H7 (cell line): ENCODE data around the gene MANF. TPM values are rescaled to one million over a fixed set of nuclear protein-coding genes. Genes with fewer than 3 reads are reported as not detected.
A peak's percentile ranks its signal among the peaks of the same experiment; 100 is the strongest.

Experiments
- DNase-seq: peaks from one replicate; pipeline ENCODE4 v3.0.0; 2012
- H3K27me3 ChIP-seq: 2 replicates; pipeline ENCODE4 v1.6.0; 2011; ENCODE audit warnings: mild to moderate bottlenecking, low read length; ENCODE audit not compliant: control insufficient read depth, insufficient read depth
- H3K36me3 ChIP-seq: replicated peaks from 2 replicates; pipeline ENCODE4 v1.5.1; 2011; ENCODE audit warnings: low read length; ENCODE audit not compliant: control insufficient read depth, insufficient read depth
- H3K4me3 ChIP-seq: 2 replicates; pipeline ENCODE4 v1.5.1; 2011; ENCODE audit warnings: low read depth, mild to moderate bottlenecking, control low read depth, low read length, moderate library complexity; ENCODE audit not compliant: insufficient read depth
- total RNA-seq: library from RNA; depleted of rRNA; stranded (reverse); fragments of >200 nt; shearing (Covaris generic); gene quantifications from 2 replicates; pipeline ENCODE4 v1.2.3, GENCODE V29; 2014; rRNA removed

MANF gene
- total RNA-seq, 1 experiment from 2014 or later: 84.0 TPM

DNA sequence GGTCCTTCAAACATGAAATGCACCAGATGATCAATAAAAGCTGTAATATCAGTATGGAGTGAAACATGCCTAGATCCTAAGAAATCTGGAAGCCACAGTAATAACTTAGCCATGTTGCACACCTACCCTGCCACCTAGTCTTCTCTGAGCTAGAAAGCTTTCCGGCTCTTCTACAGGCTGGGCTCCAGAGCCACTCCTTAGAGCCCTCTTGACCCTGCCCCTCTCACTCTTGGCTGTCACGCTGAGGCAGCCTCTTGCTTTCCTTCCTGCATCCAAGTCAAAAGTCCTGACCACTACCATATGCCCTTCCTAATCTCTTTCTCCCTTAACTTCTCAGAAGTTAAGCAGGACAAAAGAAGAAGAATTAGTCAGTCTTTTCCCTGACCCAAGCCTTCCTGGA, 23.7 kb downstream of the MANF start:
- no peak for DNase-seq
- no peak overlapping the region for H3K4me3 ChIP-seq

DNA sequence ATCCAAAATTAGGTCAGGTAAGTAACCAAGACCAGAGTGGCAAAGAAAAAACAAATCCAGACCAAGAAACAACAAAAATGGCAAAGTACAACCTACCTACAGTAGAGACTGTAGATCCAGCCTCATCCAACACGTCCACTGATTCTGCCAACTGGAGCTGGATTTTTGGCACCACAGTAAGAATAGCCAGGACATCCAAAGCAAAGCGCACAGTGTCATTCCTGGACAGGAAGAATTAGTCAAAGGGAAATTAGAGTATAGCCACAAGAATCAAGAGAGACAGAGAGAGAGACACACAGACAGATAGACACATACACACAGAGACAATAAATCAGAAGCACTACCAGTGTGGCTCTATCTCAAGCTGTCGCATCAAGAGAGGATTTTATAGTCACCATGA, 37.1 kb downstream of the MANF start:
- no peak for DNase-seq
- Histone ChIP-seq H3K36me3 (peaks cover 12% of the 10 kb centered on the region), H3K27me3 (no peaks in the 10 kb centered on the region), H3K4me3 (no peak overlapping the region)

More for the DNA sequence above, 23.7 kb downstream of the MANF start:
- no peaks in the 10 kb centered on the region for H3K27me3 ChIP-seq
- H3K36me3 ChIP-seq: peaks cover 10% of the 10 kb centered on the region

DNA sequence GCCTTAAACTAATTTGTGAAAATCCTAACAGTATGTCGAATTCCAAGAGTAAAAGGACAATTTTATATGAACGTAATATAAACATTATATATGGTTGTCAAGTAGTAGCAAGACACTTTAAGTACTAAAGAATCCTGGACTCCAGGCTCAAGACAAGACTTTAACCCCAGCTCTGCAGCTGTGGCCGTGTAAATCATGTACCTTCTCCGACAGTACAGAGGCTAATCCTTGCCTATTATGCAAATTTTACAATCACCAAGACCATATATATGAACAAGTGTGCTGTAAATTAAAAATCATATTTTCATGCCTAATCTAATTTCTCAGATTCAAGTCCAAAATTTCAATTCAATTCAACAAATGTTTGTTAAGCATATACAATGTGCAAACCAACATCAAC, 41.8 kb downstream of the MANF start:
- peaks cover 8% of the 10 kb centered on the region for H3K36me3 ChIP-seq
- no peak for DNase-seq
- H3K4me3 ChIP-seq: no peak overlapping the region
- no peaks in the 10 kb centered on the region for H3K27me3 ChIP-seq

DNA sequence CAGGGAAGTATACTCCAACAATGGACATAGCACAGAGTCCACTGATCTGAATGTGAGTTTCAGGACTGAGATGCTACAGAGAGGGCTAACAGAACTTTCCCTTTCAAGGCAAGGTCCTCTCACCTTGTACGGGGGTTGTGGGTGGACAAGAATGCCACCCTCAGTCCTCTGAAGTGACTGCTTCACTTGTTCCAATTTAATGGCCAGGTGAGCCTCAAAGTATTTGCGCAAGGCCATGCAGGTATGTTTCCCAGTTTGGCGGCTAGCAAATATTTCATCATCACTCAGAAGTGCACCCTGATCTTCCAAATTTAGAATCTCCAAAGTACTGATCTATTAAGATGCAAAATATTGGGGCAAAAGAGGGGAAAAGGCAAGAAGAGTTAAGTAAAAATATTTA, 44.0 kb downstream of the MANF start:
- Histone ChIP-seq H3K36me3 (peaks cover 10% of the 10 kb centered on the region), H3K27me3 (no peaks in the 10 kb centered on the region), H3K4me3 (no peak overlapping the region)
- no peak for DNase-seq

DNA sequence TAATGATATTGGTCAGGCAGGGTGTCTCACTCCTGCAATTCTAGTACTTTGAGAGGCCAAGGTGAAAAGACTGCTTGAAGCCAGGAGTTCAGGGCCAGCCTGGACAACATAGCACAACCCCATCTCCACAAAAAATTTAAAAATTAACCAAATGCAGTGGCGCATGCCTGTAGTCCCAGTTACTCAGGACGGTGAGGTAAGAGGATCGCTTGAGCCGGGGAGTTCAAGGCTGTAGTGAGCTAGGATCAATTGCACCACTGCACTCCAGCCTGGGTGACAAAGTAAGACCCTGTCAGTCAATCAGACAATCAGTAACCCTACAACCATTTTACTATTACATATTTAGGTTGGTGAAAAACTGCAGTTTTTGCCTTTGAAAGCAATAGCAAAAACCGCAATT, 49.0 kb downstream of the MANF start:
- no peak for DNase-seq
- Histone ChIP-seq H3K27me3 (no peaks in the 10 kb centered on the region), H3K36me3 (peaks cover 7% of the 10 kb centered on the region), H3K4me3 (no peak overlapping the region)

DNA sequence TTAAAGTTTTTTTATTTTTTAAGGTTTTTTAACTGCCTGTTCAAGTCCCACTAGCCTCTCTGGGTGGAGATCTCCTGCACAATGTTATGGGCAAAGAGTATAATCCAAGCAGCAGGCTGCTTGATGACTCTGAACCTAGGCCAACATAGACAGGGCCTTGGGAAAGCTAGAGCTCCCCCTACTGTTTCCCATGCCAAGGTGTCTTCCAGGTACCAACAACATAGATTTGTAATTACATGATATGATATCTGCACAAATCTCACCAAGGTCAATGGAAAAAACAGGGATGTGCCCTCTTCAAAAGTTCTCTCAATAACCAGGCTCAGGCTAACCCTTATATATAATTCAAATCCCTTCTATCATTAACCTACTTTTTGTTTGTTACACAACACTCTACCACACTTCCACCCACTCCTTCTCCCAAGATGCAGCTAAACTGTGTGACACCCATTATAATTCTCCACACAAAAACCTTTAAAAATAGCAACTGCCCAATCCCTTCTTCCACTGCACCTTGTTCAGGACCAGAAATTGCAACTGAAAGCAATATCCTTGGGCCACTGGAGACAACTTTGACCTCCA, 49.7 kb downstream of the MANF start:
- peak; percentile 57 for DNase-seq
- Histone ChIP-seq H3K27me3 (no peaks in the 10 kb centered on the region), H3K36me3 (peaks cover 6% of the 10 kb centered on the region), H3K4me3 (no peak overlapping the region)

DNA sequence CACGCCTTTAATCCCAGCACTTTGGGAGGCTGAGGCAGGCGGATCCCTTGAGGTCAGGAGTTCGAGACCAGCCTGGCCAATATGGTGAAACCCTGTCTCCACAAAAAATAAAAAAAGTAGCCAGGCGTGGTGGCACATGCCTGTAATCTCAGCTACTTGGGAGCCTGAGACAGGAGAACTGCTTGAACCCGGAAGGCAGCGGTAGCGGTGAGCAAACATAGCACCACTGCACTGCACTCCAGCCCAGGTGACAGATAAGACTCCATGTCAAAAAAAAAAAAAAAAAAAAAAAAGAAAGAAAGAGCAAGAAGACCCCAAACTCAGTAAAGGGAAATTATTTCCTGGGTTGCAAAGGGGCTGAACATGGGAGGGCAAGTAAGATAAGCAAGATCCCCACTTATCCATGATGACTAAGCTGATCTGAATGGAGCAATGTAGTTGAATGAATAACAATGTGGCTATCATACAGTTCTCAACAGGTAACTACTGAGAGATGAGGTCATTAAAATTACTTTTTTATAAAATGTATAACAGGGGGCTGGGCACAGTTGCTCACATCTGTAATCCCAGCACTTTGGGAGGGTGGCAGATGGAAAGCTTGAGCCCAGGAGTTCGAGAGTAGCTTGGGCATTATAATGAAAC, 52.0 kb downstream of the MANF start:
- Histone ChIP-seq H3K4me3 (no peak overlapping the region), H3K27me3 (no peaks in the 10 kb centered on the region), H3K36me3 (peaks cover 10% of the 10 kb centered on the region)
- DNase-seq: no peak

Other genes starting within 250 kb of the MANF start
- 29.3 and 30.0 TPM in 2 replicates for gene RBM15B, start 6.0 kb downstream of the MANF start, total RNA-seq
- gene DCAF1, start 114.7 kb downstream of the MANF start, total RNA-seq: 12.5 and 14.7 TPM in 2 replicates
- gene RAD54L2, start 153.4 kb downstream of the MANF start, total RNA-seq: 20.8 TPM in 2 replicates